Trophoblast cell (in vitro differentiated cells and primary cell): ENCODE data around the gene CHMP1B.

Source experiments
- DNase-seq, 2 donors: peaks; one replicate each; pipeline ENCODE4 v3.0.0-alpha.2; 2016
- H2AFZ ChIP-seq: 2 replicates; pipeline ENCODE4 v1.6.1; 2013; ENCODE audit warnings: low read length, moderate library complexity, mild to moderate bottlenecking; ENCODE audit not compliant: insufficient read depth, poor library complexity
- H2AK5ac ChIP-seq: 2 replicates; pipeline ENCODE4 v1.6.1; 2013; ENCODE audit warnings: mild to moderate bottlenecking, low read length
- H2BK120ac ChIP-seq: 2 replicates; pipeline ENCODE4 v1.6.1; 2013; ENCODE audit warnings: low read length, mild to moderate bottlenecking, moderate library complexity; ENCODE audit not compliant: insufficient read depth, poor library complexity
- H2BK12ac ChIP-seq: 2 replicates; pipeline ENCODE4 v1.6.1; 2013; ENCODE audit warnings: mild to moderate bottlenecking, low read length, moderate library complexity
- H2BK5ac ChIP-seq: 2 replicates; pipeline ENCODE4 v1.6.1; 2013; ENCODE audit warnings: low read length, low read depth, moderate library complexity, mild to moderate bottlenecking; ENCODE audit not compliant: poor library complexity
- H3K14ac ChIP-seq: 2 replicates; pipeline ENCODE4 v1.6.1; 2013; ENCODE audit warnings: mild to moderate bottlenecking, low read length
- H3K18ac ChIP-seq: 2 replicates; pipeline ENCODE4 v1.6.1; 2013; ENCODE audit warnings: mild to moderate bottlenecking, low read length
- H3K23ac ChIP-seq: 2 replicates; pipeline ENCODE4 v1.6.1; 2013; ENCODE audit warnings: low read length
- H3K27ac ChIP-seq: 2 replicates; pipeline ENCODE4 v1.5.1; 2013; ENCODE audit warnings: low read depth, mild to moderate bottlenecking, inconsistent platforms, low read length, moderate library complexity
- H3K27me3 ChIP-seq: 2 replicates; pipeline ENCODE4 v1.6.1; 2013; ENCODE audit warnings: inconsistent platforms, mild to moderate bottlenecking, low read length, moderate library complexity; ENCODE audit not compliant: insufficient read depth
- H3K36me3 ChIP-seq, 2 experiments: 1 replicate in 1 of 2; 2 replicates in 1 of 2; pipeline ENCODE4 v1.6.1; 2013; ENCODE audit warnings: low read length in 2 of 2, mild to moderate bottlenecking in 2 of 2, moderate library complexity in 1 of 2; ENCODE audit not compliant: insufficient read depth in 2 of 2, control insufficient read depth in 1 of 2
- H3K4ac ChIP-seq: 2 replicates; pipeline ENCODE4 v1.6.1; 2013; ENCODE audit warnings: low read depth, mild to moderate bottlenecking, low read length, moderate library complexity
- H3K4me1 ChIP-seq, 2 experiments: 1 replicate in 1 of 2; 2 replicates in 1 of 2; pipeline ENCODE4 v1.6.1; 2013; ENCODE audit warnings: low read length in 2 of 2, mild to moderate bottlenecking in 2 of 2, moderate library complexity in 1 of 2; ENCODE audit not compliant: insufficient read depth in 2 of 2, control insufficient read depth in 1 of 2
- H3K4me2 ChIP-seq: 2 replicates; pipeline ENCODE4 v1.6.1; 2013; ENCODE audit warnings: inconsistent platforms, mild to moderate bottlenecking, low read length, moderate library complexity
- H3K4me3 ChIP-seq: 2 replicates; pipeline ENCODE4 v1.5.1; 2013; ENCODE audit warnings: mild to moderate bottlenecking, low read depth, low read length, inconsistent platforms
- H3K79me1 ChIP-seq: one replicate; pipeline ENCODE4 v1.6.1; 2013; ENCODE audit warnings: low read length
- H3K79me2 ChIP-seq: 2 replicates; pipeline ENCODE4 v1.6.1; 2013; ENCODE audit warnings: low read length, mild to moderate bottlenecking; ENCODE audit not compliant: control insufficient read depth, insufficient read depth, poor library complexity
- H3K9ac ChIP-seq: 2 replicates; pipeline ENCODE4 v1.6.1; 2013; ENCODE audit warnings: mild to moderate bottlenecking, low read length
- H3K9me3 ChIP-seq: 2 replicates; pipeline ENCODE4 v1.6.1; 2013; ENCODE audit warnings: low read depth, mild to moderate bottlenecking, control low read depth, inconsistent platforms, low read length; ENCODE audit not compliant: insufficient read depth
- H4K12ac ChIP-seq: 2 replicates; pipeline ENCODE4 v1.6.1; 2013; ENCODE audit warnings: low read depth, mild to moderate bottlenecking, low read length, moderate library complexity
- H4K8ac ChIP-seq: 2 replicates; pipeline ENCODE4 v1.6.1; 2013; ENCODE audit warnings: low read depth, mild to moderate bottlenecking, low read length, moderate library complexity
- H4K91ac ChIP-seq: one replicate; pipeline ENCODE4 v1.6.1; 2013; ENCODE audit warnings: low read depth, mild to moderate bottlenecking, low read length, moderate library complexity
- WGBS: extraction: QIAGEN DNeasy Blood & Tissue Kit; methylation state at CpG from one replicate; pipeline ENCODE4 v1.1.7; 2013; ENCODE audit warnings: missing lambda C conversion rate; ENCODE audit not compliant: insufficient read length, insufficient coverage; ENCODE audit errors: extremely low coverage; 5-methylcytosine and 5-hydroxymethylcytosine counted together

CHMP1B gene

GRCh38 chr18:11811009-11811408, 40.2 kb upstream of the CHMP1B start:
- H3K23ac ChIP-seq, result no peak overlapping the region
- H3K79me2 ChIP-seq, result no peaks in the 10 kb centered on the region
- no peaks in the 10 kb centered on the region for H3K27me3 ChIP-seq
- H3K36me3 ChIP-seq, result no peaks in the 10 kb centered on the region
- no peak overlapping the region for H3K27ac ChIP-seq
- H3K4me3 ChIP-seq, result no peak overlapping the region
- H3K4ac ChIP-seq, result no peak overlapping the region
- H3K4me1 ChIP-seq, result peaks cover 3 to 8% of the 10 kb centered on the region in 2 experiments
- H3K18ac ChIP-seq, result no peak overlapping the region
- H3K14ac ChIP-seq, result no peak overlapping the region
- H2BK12ac ChIP-seq, result no peak overlapping the region
- no peak overlapping the region for H2BK120ac ChIP-seq
- DNase-seq, result no peak
- H4K91ac ChIP-seq, result no peak overlapping the region
- no peak overlapping the region for H3K9ac ChIP-seq
- WGBS, result no CpG with 5 or more reads among the region's 11 CpGs
- H3K4me2 ChIP-seq, result no peak overlapping the region
- H2AK5ac ChIP-seq, result no peak overlapping the region
- H3K9me3 ChIP-seq, result no peaks in the 10 kb centered on the region
- no peak overlapping the region for H2AFZ ChIP-seq
- H4K8ac ChIP-seq, result no peak overlapping the region
- no peak overlapping the region for H4K12ac ChIP-seq
- no peaks in the 10 kb centered on the region for H3K79me1 ChIP-seq
- no peak overlapping the region for H2BK5ac ChIP-seq

- WGBS, result no CpG with 5 or more reads among the region's 6 CpGs
- Histone ChIP-seq H3K4me3 (no peak overlapping the region), H3K27me3 (no peaks in the 10 kb centered on the region), H2AK5ac (no peak overlapping the region), H3K14ac (no peak overlapping the region), H3K9me3 (no peaks in the 10 kb centered on the region), H3K36me3 (no peaks in the 10 kb centered on the region), H3K23ac (no peak overlapping the region), H3K9ac (no peak overlapping the region), H3K79me2 (no peaks in the 10 kb centered on the region), H3K4me2 (no peak overlapping the region), H4K12ac (no peak overlapping the region), H3K27ac (no peak overlapping the region), H3K79me1 (no peaks in the 10 kb centered on the region), H3K4me1 (no peaks in the 10 kb centered on the region), H2BK120ac (no peak overlapping the region), H3K18ac (no peak overlapping the region), H2BK5ac (no peak overlapping the region), H3K4ac (no peak overlapping the region), H4K8ac (no peak overlapping the region), H2AFZ (no peak overlapping the region), H4K91ac (no peak overlapping the region), H2BK12ac (no peak overlapping the region)
- DNase-seq, result no peak
Observed at GRCh38 chr18:11817229-11817628, 34.0 kb upstream of the CHMP1B start.

GRCh38 chr18:11818486-11819203, 32.6 kb upstream of the CHMP1B start:
- Histone ChIP-seq H3K27ac (no peak overlapping the region), H4K8ac (no peak overlapping the region), H3K4ac (no peak overlapping the region), H2BK12ac (no peak overlapping the region), H4K91ac (no peak overlapping the region), H2BK5ac (no peak overlapping the region), H3K27me3 (no peaks in the 10 kb centered on the region), H3K18ac (no peak overlapping the region), H3K9me3 (no peaks in the 10 kb centered on the region), H2AK5ac (no peak overlapping the region), H2BK120ac (no peak overlapping the region), H3K4me2 (no peak overlapping the region), H3K14ac (no peak overlapping the region), H3K4me3 (no peak overlapping the region), H2AFZ (no peak overlapping the region), H3K9ac (no peak overlapping the region), H3K23ac (no peak overlapping the region), H3K79me2 (no peaks in the 10 kb centered on the region), H3K4me1 (no peaks in the 10 kb centered on the region), H3K36me3 (no peaks in the 10 kb centered on the region), H3K79me1 (no peaks in the 10 kb centered on the region), H4K12ac (no peak overlapping the region)
- WGBS, result no CpG with 5 or more reads among the region's 17 CpGs
- no peak for DNase-seq

- H3K9ac ChIP-seq, result no peak overlapping the region
- H4K91ac ChIP-seq, result no peak overlapping the region
- H3K4ac ChIP-seq, result no peak overlapping the region
- WGBS, result no CpG with 5 or more reads among the region's 2 CpGs
- no peaks in the 10 kb centered on the region for H3K79me2 ChIP-seq
- no peaks in the 10 kb centered on the region for H3K27me3 ChIP-seq
- DNase-seq, result no peak
- no peaks in the 10 kb centered on the region for H3K4me1 ChIP-seq
- H3K14ac ChIP-seq, result no peak overlapping the region
- H2AK5ac ChIP-seq, result no peak overlapping the region
- no peak overlapping the region for H3K4me2 ChIP-seq
- H2BK5ac ChIP-seq, result no peak overlapping the region
- no peak overlapping the region for H3K4me3 ChIP-seq
- no peak overlapping the region for H3K18ac ChIP-seq
- no peaks in the 10 kb centered on the region for H3K9me3 ChIP-seq
- H4K12ac ChIP-seq, result no peak overlapping the region
- no peaks in the 10 kb centered on the region for H3K79me1 ChIP-seq
- no peak overlapping the region for H3K23ac ChIP-seq
- H3K27ac ChIP-seq, result no peak overlapping the region
- H2AFZ ChIP-seq, result no peak overlapping the region
- no peaks in the 10 kb centered on the region for H3K36me3 ChIP-seq
- H2BK12ac ChIP-seq, result no peak overlapping the region
- no peak overlapping the region for H4K8ac ChIP-seq
- no peak overlapping the region for H2BK120ac ChIP-seq
Observed at GRCh38 chr18:11819938-11820337, 31.3 kb upstream of the CHMP1B start.
